GM23248 (cell line): ENCODE data around the gene PLCH2.

Experiments
- EZH2 ChIP-seq: fragments of 200-600 bp; sonication (generic); IDR thresholded peaks from 2 replicates; pipeline ENCODE4 v1.6.1; 2018; ENCODE audit warnings: antibody characterized with exemption, mild to moderate bottlenecking; ENCODE audit not compliant: insufficient read depth, poor library complexity, severe bottlenecking
- EZH2phosphoT487 ChIP-seq: fragments of 200-600 bp; sonication (generic); IDR thresholded peaks from 2 replicates; pipeline ENCODE4 v1.6.1; 2018; ENCODE audit warnings: antibody characterized with exemption, moderate library complexity, mild to moderate bottlenecking, low read depth; ENCODE audit not compliant: insufficient read depth

DNA sequence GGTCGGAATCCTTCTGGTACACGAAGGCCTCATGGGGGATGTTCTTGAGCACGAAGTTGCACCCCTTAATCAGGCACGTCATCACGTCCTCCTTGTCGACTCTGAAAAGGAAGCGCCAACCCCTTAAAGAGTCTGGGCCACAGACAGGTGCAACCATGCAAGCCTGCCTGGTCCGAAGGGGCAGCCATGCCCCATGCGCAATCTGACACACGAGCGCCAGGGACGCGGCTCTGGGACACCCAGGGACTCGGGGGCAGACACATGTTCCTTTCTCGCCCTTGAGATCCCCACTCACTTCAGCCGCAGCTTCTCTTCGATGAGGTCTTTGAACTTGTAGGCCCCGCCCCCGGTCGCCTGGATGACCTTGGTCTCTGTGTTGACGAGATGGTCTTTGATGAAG is 44.7 kb downstream of the PLCH2 start:
- TF ChIP-seq EZH2 (no peak), EZH2phosphoT487 (no peak)
